Pancreas (tissue), 10 donors: Measurements from ENCODE around the gene SRPK2. TPM values are rescaled to one million over a fixed set of nuclear protein-coding genes. Genes with fewer than 3 reads are reported as not detected.
"Not testable (repeated sequence)": the region's sequence is repeated elsewhere in the genome, so short reads cannot be mapped to it uniquely, and the experiment has no call there.

Experiments
- ATAC-seq, 4 donors: fragments of 200-7000 bp; cut with Tn5 transposase; one replicate each; pipeline versions ENCODE4 v1.8.0 to v1.9.1; 2020; ENCODE audit warnings: mild to moderate bottlenecking in 4 of 4, moderate library complexity in 4 of 4
- DNase-seq, 6 donors: peaks; one replicate each; pipeline ENCODE4 v3.0.0-alpha.2; 2020
- FAIRE-seq: peaks from 2 replicates; lab custom pipeline; 2012; peaks lifted over from hg19 to GRCh38; lab: Jason Lieb, UNC
- H3K27ac ChIP-seq, 4 donors: fragments of 200-600 bp; sonication (generic); 1 replicate in 3 of 4; 2 replicates in 1 of 4; pipeline versions ENCODE4 v1.5.0 to v1.8.0; 2020
- H3K27me3 ChIP-seq, 4 donors: fragments of 200-600 bp; one replicate each; pipeline ENCODE4 v1.8.0; 2021
- H3K36me3 ChIP-seq, 3 donors: fragments of 200-600 bp; sonication (generic) in 1 of 3; one replicate each; pipeline versions ENCODE4 v1.5.0 to v1.8.0; 2020 to 2021
- H3K4me1 ChIP-seq, 3 donors: fragments of 200-600 bp; one replicate each; pipeline ENCODE4 v1.8.0; 2021
- H3K4me3 ChIP-seq, 4 donors: fragments of 200-600 bp; sonication (generic) in 2 of 4; one replicate each; pipeline versions ENCODE4 v1.5.0 to v1.8.0; 2020 to 2021
- H3K9me3 ChIP-seq, 4 donors: fragments of 200-600 bp; one replicate each; pipeline ENCODE4 v1.8.0; 2021
- CTCF ChIP-seq, 4 donors: fragments of 200-600 bp; sonication (generic) in 3 of 4; IDR thresholded peaks; one replicate each; pipeline versions ENCODE4 v1.5.0 to v1.8.0; 2021; ENCODE audit warnings: antibody characterized with exemption in 4 of 4
- WGBS, 2 donors: extraction: QIAGEN DNeasy Blood & Tissue Kit; methylation state at CpG; one replicate each; pipeline ENCODE4 v1.1.7; 2013; 5-methylcytosine and 5-hydroxymethylcytosine counted together
- intact Hi-C, 3 donors: fragments of 100-400 bp; cut with DNase I; formaldehyde crosslinking; loops; one replicate each; pipeline versions ENCODE4 v1.11.1 to v1.14.2; 2022
- polyA plus RNA-seq, 2 donors: library from polyadenylated mRNA; stranded (reverse); fragments of 200-250 nt; gene quantifications; one replicate each; pipeline ENCODE4 v1.2.3, GENCODE V29; 2013
- total RNA-seq, 6 donors: library from RNA; stranded (reverse); fragmentation: NEBNext Ultra II Directional in 4 of 6; extraction: Animal tissue kit (Norgen Biotek cat#: 25700) in 4 of 6; gene quantifications; one replicate each; pipeline versions ENCODE4 v1.2.1 to v1.2.4, GENCODE V29; 2021 to 2023
- donor health status: healthy with polysubstance abuse.
- donor health status: DM: no; HTN: no; CAD: no; lungs with moderate emphysema.
- donor health status: DM: no; HTN: no; CAD: no.
- donor health status: control.
- donor health status: control.
- donor health status: Bipolar disorder and iron deficiency.
- donor health status: DM: yes; HTN: yes; CAD: no.
- donor health status: DM: no; HTN: no; CAD: no.
- donor health status: DM: no; HTN: no; CAD: no.
- donor health status: DM: yes; HTN: yes; CAD: no.

The SRPK2 gene
- total and polyA plus RNA-seq, 8 donors = 6.5 to 27.4 (median 16.4) TPM

- intact Hi-C loops = no loop called here
- H3K36me3 ChIP-seq = no peaks in the 10 kb centered on the region
- peaks cover 0 to 12% (median 11%) of the 10 kb centered on the region in 3 donors for H3K4me1 ChIP-seq
- no peak for ATAC-seq
- no peak for FAIRE-seq
- no peak overlapping the region for H3K27ac ChIP-seq
- H3K9me3 ChIP-seq = no peaks in the 10 kb centered on the region
- H3K27me3 ChIP-seq = no peaks in the 10 kb centered on the region
- TF ChIP-seq CTCF (IDR thresholded peaks at IDR 0.05) = no peak
- 75 to 76% methylated on average over 2 of the region's 2 CpGs for WGBS, 2 donors
- DNase-seq = no peak
- no peak overlapping the region for H3K4me3 ChIP-seq
These were observed 83.1 kb downstream of the SRPK2 start for GRCh38 chr7:105305633-105306032.

- FAIRE-seq (no peak), ATAC-seq (peak; percentile 67 to 85 (median 78)), DNase-seq (no peak)
- Histone ChIP-seq H3K9me3 (no peaks in the 10 kb centered on the region), H3K36me3 (no peaks in the 10 kb centered on the region), H3K27me3 (no peaks in the 10 kb centered on the region), H3K4me1 (peaks cover 0 to 11% (median 7%) of the 10 kb centered on the region in 3 donors), H3K27ac (peak overlapping the region in 2 of 4 donors; percentile 9 to 24), H3K4me3 (no peak overlapping the region)
- WGBS, 2 donors = 13 to 14% methylated on average over 5 of the region's 5 CpGs
- intact Hi-C loops = no loop called here
- no peak for TF ChIP-seq CTCF (IDR thresholded peaks at IDR 0.05)
These were observed 84.5 kb downstream of the SRPK2 start for GRCh38 chr7:105304040-105304895.

GRCh38 chr7:105300587-105300986, 88.1 kb downstream of the SRPK2 start:
- DNase-seq, H3K9me3 ChIP-seq, H3K4me3 ChIP-seq, H3K27ac ChIP-seq, H3K36me3 ChIP-seq, intact Hi-C loops, H3K4me1 ChIP-seq, ATAC-seq, FAIRE-seq, H3K27me3 ChIP-seq: not testable (repeated sequence)
- WGBS, 2 donors = 91 to 92% methylated on average over 6 of the region's 6 CpGs

GRCh38 chr7:105298439-105298894, 90.3 kb downstream of the SRPK2 start:
- peaks cover 0 to 4% (median 0%) of the 10 kb centered on the region in 3 donors for H3K4me1 ChIP-seq
- intact Hi-C loops = no loop called here
- DNase-seq (no peak), ATAC-seq (no peak), FAIRE-seq (no peak)
- WGBS, 2 donors = 85 to 99% methylated on average over 4 of the region's 4 CpGs
- no peaks in the 10 kb centered on the region for H3K9me3 ChIP-seq
- H3K27ac ChIP-seq = no peak overlapping the region
- no peak overlapping the region for H3K4me3 ChIP-seq
- H3K36me3 ChIP-seq = no peaks in the 10 kb centered on the region
- no peak for TF ChIP-seq CTCF (IDR thresholded peaks at IDR 0.05)
- no peaks in the 10 kb centered on the region for H3K27me3 ChIP-seq

GRCh38 chr7:105297985-105298384, 90.7 kb downstream of the SRPK2 start:
- FAIRE-seq (no peak), ATAC-seq (no peak), DNase-seq (no peak)
- peaks cover 0 to 4% (median 0%) of the 10 kb centered on the region in 3 donors for H3K4me1 ChIP-seq
- 93 to 100% methylated on average over 2 of the region's 2 CpGs for WGBS, 2 donors
- no peak overlapping the region for H3K4me3 ChIP-seq
- H3K27ac ChIP-seq = no peak overlapping the region
- no peaks in the 10 kb centered on the region for H3K36me3 ChIP-seq
- TF ChIP-seq CTCF (IDR thresholded peaks at IDR 0.05) = no peak
- intact Hi-C loops = no loop called here
- no peaks in the 10 kb centered on the region for H3K9me3 ChIP-seq
- H3K27me3 ChIP-seq = no peaks in the 10 kb centered on the region
